Testis (tissue), 2 donors: ENCODE results near the gene WDR20.

ENCODE experiments used
- POLR2A ChIP-seq: fragments of 450-650 bp; IDR thresholded peaks from one replicate; pipeline ENCODE4 v1.6.1; 2017; ENCODE audit warnings: antibody characterized with exemption, mild to moderate bottlenecking, moderate library complexity
- TF ChIP-seq, protein P1 (sequence below), 3 experiments: fragments of 450-650 bp in 2 of 3; fragments of 200-600 bp in 1 of 3; sonication (generic) in 1 of 3; IDR thresholded peaks; one replicate each; pipeline ENCODE4 v1.5.1; 2016 to 2019; ENCODE audit warnings: antibody characterized with exemption in 3 of 3, mild to moderate bottlenecking in 2 of 3, moderate library complexity in 1 of 3

DNA sequence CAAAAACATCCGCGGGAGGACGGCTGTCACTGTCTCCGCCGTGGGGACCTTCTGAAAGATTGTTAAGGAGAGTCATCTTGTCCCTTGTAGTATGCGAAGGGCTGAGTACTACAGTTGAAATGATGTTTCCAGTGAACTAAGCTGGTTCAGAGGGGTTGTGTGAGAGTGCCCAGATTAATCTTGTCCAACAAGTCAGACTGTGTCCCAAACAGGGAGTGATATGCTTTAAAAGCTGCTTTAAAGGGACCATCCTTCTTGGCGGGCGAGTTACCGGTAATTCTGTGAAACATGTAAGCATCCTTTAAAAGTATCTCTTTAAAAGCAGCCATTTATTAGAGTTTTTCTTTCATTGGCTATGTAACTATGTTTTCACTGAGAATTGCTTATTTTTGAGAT lies 1.1 kb downstream of the WDR20 start:
- TF ChIP-seq, protein P1, sequence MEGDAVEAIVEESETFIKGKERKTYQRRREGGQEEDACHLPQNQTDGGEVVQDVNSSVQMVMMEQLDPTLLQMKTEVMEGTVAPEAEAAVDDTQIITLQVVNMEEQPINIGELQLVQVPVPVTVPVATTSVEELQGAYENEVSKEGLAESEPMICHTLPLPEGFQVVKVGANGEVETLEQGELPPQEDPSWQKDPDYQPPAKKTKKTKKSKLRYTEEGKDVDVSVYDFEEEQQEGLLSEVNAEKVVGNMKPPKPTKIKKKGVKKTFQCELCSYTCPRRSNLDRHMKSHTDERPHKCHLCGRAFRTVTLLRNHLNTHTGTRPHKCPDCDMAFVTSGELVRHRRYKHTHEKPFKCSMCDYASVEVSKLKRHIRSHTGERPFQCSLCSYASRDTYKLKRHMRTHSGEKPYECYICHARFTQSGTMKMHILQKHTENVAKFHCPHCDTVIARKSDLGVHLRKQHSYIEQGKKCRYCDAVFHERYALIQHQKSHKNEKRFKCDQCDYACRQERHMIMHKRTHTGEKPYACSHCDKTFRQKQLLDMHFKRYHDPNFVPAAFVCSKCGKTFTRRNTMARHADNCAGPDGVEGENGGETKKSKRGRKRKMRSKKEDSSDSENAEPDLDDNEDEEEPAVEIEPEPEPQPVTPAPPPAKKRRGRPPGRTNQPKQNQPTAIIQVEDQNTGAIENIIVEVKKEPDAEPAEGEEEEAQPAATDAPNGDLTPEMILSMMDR (IDR thresholded peaks at IDR 0.05) = no peak
- no peak for TF ChIP-seq POLR2A
